T-cell (primary cell): Measurements from ENCODE around the gene TOMM22. TPM values are rescaled to one million over a fixed set of nuclear protein-coding genes. Genes with fewer than 3 reads are reported as not detected.

ENCODE experiments used
- ATAC-seq, 4 experiments: fragments of 200-7000 bp in 3 of 4; fragments of 150-1000 bp in 1 of 4; cut with Tn5 transposase; replicated peaks in 1 of 4; 1 replicate in 3 of 4; 2 replicates in 1 of 4; pipeline ENCODE4 v1.10.0; 2021; ENCODE audit warnings: moderate library complexity in 3 of 4, mild to moderate bottlenecking in 2 of 4, moderate number of reproducible peaks in 1 of 4
- CTCF ChIA-PET, 2 donors: fragments of 300-600 bp; sonication (Branson Sonifier 250); formaldehyde crosslinking; loops; one replicate each; lab custom pipeline; 2022; ENCODE audit warnings: antibody characterized with exemption in 2 of 2; lab: Charles Lee
- POLR2A ChIA-PET, 2 donors: fragments of 300-600 bp; sonication (Branson Sonifier 250); formaldehyde crosslinking; loops; one replicate each; lab custom pipeline; 2022; ENCODE audit warnings: antibody characterized with exemption in 2 of 2; lab: Charles Lee
- DNase-seq, 35 experiments: peaks; one replicate each; pipeline versions ENCODE4 v3.0.0 to v3.0.0-alpha.2; 2013 to 2023
- H3K27ac ChIP-seq: one replicate; pipeline ENCODE4 v1.5.1; 2013; ENCODE audit warnings: low read length
- H3K27me3 ChIP-seq, 2 experiments: replicated peaks in 1 of 2; 1 replicate in 1 of 2; 2 replicates in 1 of 2; pipeline versions ENCODE4 v1.6.1 to v1.7.0; 2013; ENCODE audit warnings: low read length in 1 of 2, mixed read lengths in 1 of 2; ENCODE audit not compliant: control insufficient read depth in 2 of 2, insufficient read depth in 2 of 2; ENCODE audit errors: extremely low read depth in 1 of 2
- H3K36me3 ChIP-seq, 2 donors: 1 replicate in 1 of 2; 2 replicates in 1 of 2; pipeline versions ENCODE4 v1.6.1 to v1.7.0; 2013; ENCODE audit warnings: low read length in 1 of 2; ENCODE audit not compliant: control insufficient read depth in 2 of 2, insufficient read depth in 1 of 2; ENCODE audit errors: extremely low read depth in 1 of 2
- H3K4me1 ChIP-seq, 2 experiments: 1 replicate in 1 of 2; 2 replicates in 1 of 2; pipeline versions ENCODE4 v1.6.1 to v1.7.0; 2013; ENCODE audit warnings: low read length in 2 of 2, mixed read lengths in 1 of 2; ENCODE audit not compliant: insufficient read depth in 2 of 2, control insufficient read depth in 1 of 2; ENCODE audit errors: extremely low read depth in 1 of 2
- H3K4me3 ChIP-seq, 2 donors: 1 replicate in 1 of 2; 2 replicates in 1 of 2; pipeline versions ENCODE4 v1.5.1 to v1.7.0; 2013; ENCODE audit warnings: mild to moderate bottlenecking in 2 of 2, low read length in 1 of 2, moderate library complexity in 1 of 2; ENCODE audit not compliant: control insufficient read depth in 1 of 2; ENCODE audit errors: extremely low read depth in 1 of 2
- H3K9me3 ChIP-seq: 2 replicates; pipeline ENCODE4 v1.7.0; 2013
- H3K27ac Mint-ChIP-seq, 2 donors: one replicate each; pipeline ENCODE4 v1.8.0; 2020 to 2021; ENCODE audit warnings: mild to moderate bottlenecking in 2 of 2, mixed read lengths in 2 of 2
- H3K27me3 Mint-ChIP-seq, 2 donors: one replicate each; pipeline ENCODE4 v1.8.0; 2021 to 2022; ENCODE audit warnings: mixed read lengths in 2 of 2
- H3K36me3 Mint-ChIP-seq: one replicate; pipeline ENCODE4 v1.8.0; 2021; ENCODE audit warnings: mixed read lengths
- H3K4me1 Mint-ChIP-seq, 3 donors: one replicate each; pipeline ENCODE4 v1.8.0; 2020 to 2022; ENCODE audit warnings: mixed read lengths in 3 of 3, mild to moderate bottlenecking in 1 of 3
- H3K4me3 Mint-ChIP-seq, 3 donors: one replicate each; pipeline ENCODE4 v1.8.0; 2020 to 2022; ENCODE audit warnings: mild to moderate bottlenecking in 3 of 3, mixed read lengths in 3 of 3, moderate library complexity in 3 of 3
- H3K9me3 Mint-ChIP-seq, 3 donors: one replicate each; pipeline ENCODE4 v1.8.0; 2020 to 2022; ENCODE audit warnings: mixed read lengths in 3 of 3
- whole genome bisulfite sequencing: methylation state at CpG from one replicate; pipeline ENCODE4 v1.1.5; 2013; ENCODE audit warnings: missing lambda C conversion rate; ENCODE audit not compliant: insufficient coverage; 5-methylcytosine and 5-hydroxymethylcytosine counted together
- total RNA-seq, 35 experiments: library from RNA in 6 of 35; stranded (reverse) in 6 of 35; fragments of 120-200 nt in 1 of 35; gene quantifications; one replicate each; pipeline versions ENCODE4 v1.2.1 to v1.2.4 and lab custom pipeline; 2013 to 2026

TOMM22 gene
- total RNA-seq, 5 donors from 2014 or later (not counting 1 experiment from before 2014, with no cell fraction given): 52.4 to 58.1 (median 53.3) TPM

GRCh38 chr22:38727123-38727522 lies 45.4 kb downstream of the TOMM22 start:
- WGBS: 89% methylated on average over 6 of the region's 12 CpGs
- H3K4me1 Mint-ChIP-seq: peaks cover 10 to 23% (median 15%) of the 10 kb centered on the region in 3 donors
- CTCF ChIA-PET: no interaction called here
- H3K4me3 Mint-ChIP-seq: no peak overlapping the region
- no peak overlapping the region for H3K27ac ChIP-seq
- no peak for ATAC-seq
- H3K9me3 Mint-ChIP-seq: no peaks in the 10 kb centered on the region
- no peak for DNase-seq
- peak overlapping the region in 1 of 2 donors; percentile 52 for H3K27ac Mint-ChIP-seq
- POLR2A ChIA-PET: interaction anchor here in 1 of 2 donors (0.6 kb wide), 1 partner anchor 295 kb away, joined by 4 read pairs; no protein-coding TSS in a partner anchor
- H3K36me3 ChIP-seq: peaks cover 34 to 94% of the 10 kb centered on the region in 2 donors
- H3K4me3 ChIP-seq: no peak overlapping the region
- no peaks in the 10 kb centered on the region for H3K27me3 Mint-ChIP-seq
- H3K27me3 ChIP-seq: no peaks in the 10 kb centered on the region
- H3K36me3 Mint-ChIP-seq: peaks cover 74% of the 10 kb centered on the region
- H3K9me3 ChIP-seq: no peaks in the 10 kb centered on the region
- peaks cover 0 to 28% of the 10 kb centered on the region in 2 experiments for H3K4me1 ChIP-seq

- Histone ChIP-seq H3K36me3 (peaks cover 34 to 88% of the 10 kb centered on the region in 2 donors), H3K27ac (no peak overlapping the region), H3K27me3 (no peaks in the 10 kb centered on the region), H3K9me3 (no peaks in the 10 kb centered on the region), H3K4me3 (no peak overlapping the region), H3K4me1 (peaks cover 0 to 34% of the 10 kb centered on the region in 2 experiments)
- peaks cover 14 to 25% (median 21%) of the 10 kb centered on the region in 3 donors for H3K4me1 Mint-ChIP-seq
- DNase-seq (no peak), ATAC-seq (no peak)
- no peak overlapping the region for H3K4me3 Mint-ChIP-seq
- H3K27me3 Mint-ChIP-seq: no peaks in the 10 kb centered on the region
- H3K27ac Mint-ChIP-seq: peak overlapping the region in 1 of 2 donors; percentile 71
- H3K36me3 Mint-ChIP-seq: peaks cover 71% of the 10 kb centered on the region
- CTCF ChIA-PET: no interaction called here
- H3K9me3 Mint-ChIP-seq: no peaks in the 10 kb centered on the region
- 97% methylated on average over 12 of the region's 15 CpGs for WGBS
- POLR2A ChIA-PET: interaction anchor here in 1 of 2 donors (0.6 kb wide), 1 partner anchor 294 kb away, joined by 4 read pairs; no protein-coding TSS in a partner anchor
Observed at GRCh38 chr22:38727530-38728451, 46.0 kb downstream of the TOMM22 start.

- Histone ChIP-seq H3K36me3 (peaks cover 39 to 82% of the 10 kb centered on the region in 2 donors), H3K4me1 (peaks cover 0 to 45% of the 10 kb centered on the region in 2 experiments), H3K4me3 (no peak overlapping the region), H3K27me3 (no peaks in the 10 kb centered on the region), H3K9me3 (no peaks in the 10 kb centered on the region), H3K27ac (no peak overlapping the region)
- Mint-ChIP-seq H3K36me3 (peaks cover 59% of the 10 kb centered on the region), H3K27ac (peak overlapping the region; percentile 57 to 82), H3K9me3 (no peaks in the 10 kb centered on the region), H3K4me1 (peaks cover 26 to 38% (median 30%) of the 10 kb centered on the region in 3 donors), H3K4me3 (no peak overlapping the region), H3K27me3 (peaks cover 0 to 1% of the 10 kb centered on the region in 2 donors)
- 97% methylated on average over 17 of the region's 18 CpGs for WGBS
- no peak for ATAC-seq
- DNase-seq: no peak
- CTCF ChIA-PET: interaction anchor here in 1 of 2 donors (0.6 kb wide), 1 partner anchor 24 kb away, joined by 3 read pairs; the partner anchor contains the start of gene GTPBP1
- POLR2A ChIA-PET: interaction anchor here in 1 of 2 donors (0.5 to 0.7 kb wide), 2 partner anchors 9 to 319 kb away, joined by 3 to 4 read pairs; no protein-coding TSS in a partner anchor
Observed at GRCh38 chr22:38728871-38729796, 47.4 kb downstream of the TOMM22 start.

GRCh38 chr22:38729946-38730345 lies 48.2 kb downstream of the TOMM22 start:
- ChIA-PET CTCF (interaction anchor here in 1 of 2 donors (0.6 kb wide), 1 partner anchor 24 kb away, joined by 3 read pairs; the partner anchor contains the start of gene GTPBP1), POLR2A (interaction anchor here in 1 of 2 donors (0.7 kb wide), 2 partner anchors 8 to 318 kb away, joined by 3 to 4 read pairs; no protein-coding TSS in a partner anchor)
- Mint-ChIP-seq H3K4me3 (no peak overlapping the region), H3K36me3 (peaks cover 58% of the 10 kb centered on the region), H3K27ac (peak overlapping the region; percentile 55 to 82), H3K27me3 (peaks cover 0 to 1% of the 10 kb centered on the region in 2 donors), H3K9me3 (no peaks in the 10 kb centered on the region), H3K4me1 (peaks cover 32 to 42% (median 34%) of the 10 kb centered on the region in 3 donors)
- ATAC-seq (no peak), DNase-seq (no peak)
- 94% methylated on average over 3 of the region's 6 CpGs for WGBS
- Histone ChIP-seq H3K36me3 (peaks cover 44 to 80% of the 10 kb centered on the region in 2 donors), H3K4me1 (peaks cover 0 to 51% of the 10 kb centered on the region in 2 experiments), H3K27ac (no peak overlapping the region), H3K9me3 (no peaks in the 10 kb centered on the region), H3K4me3 (no peak overlapping the region), H3K27me3 (no peaks in the 10 kb centered on the region)

GRCh38 chr22:38730411-38730871 lies 48.7 kb downstream of the TOMM22 start:
- no peaks in the 10 kb centered on the region for H3K27me3 ChIP-seq
- Mint-ChIP-seq H3K4me1 (peaks cover 31 to 42% (median 35%) of the 10 kb centered on the region in 3 donors), H3K9me3 (no peaks in the 10 kb centered on the region), H3K27me3 (peaks cover 0 to 1% of the 10 kb centered on the region in 2 donors), H3K36me3 (peaks cover 53% of the 10 kb centered on the region), H3K4me3 (no peak overlapping the region), H3K27ac (peak overlapping the region; percentile 57 to 82)
- DNase-seq (no peak), ATAC-seq (no peak)
- H3K4me1 ChIP-seq: peaks cover 0 to 56% of the 10 kb centered on the region in 2 experiments
- H3K4me3 ChIP-seq: no peak overlapping the region
- CTCF ChIA-PET: interaction anchor here in 1 of 2 donors (0.7 to 1.3 kb wide), 2 partner anchors 25 to 26 kb away, joined by 3 to 4 read pairs; no protein-coding TSS in a partner anchor
- H3K9me3 ChIP-seq: no peaks in the 10 kb centered on the region
- no peak overlapping the region for H3K27ac ChIP-seq
- peaks cover 47 to 80% of the 10 kb centered on the region in 2 donors for H3K36me3 ChIP-seq
- 99% methylated on average over 8 of the region's 13 CpGs for WGBS
- POLR2A ChIA-PET: interaction anchor here in 1 of 2 donors (0.7 kb wide), 1 partner anchor 9 kb away, joined by 4 read pairs; no protein-coding TSS in a partner anchor
